Fibroblast of mammary gland (primary cell): ENCODE data around the gene FEM1A.

Source experiments
- DNase-seq: peaks from one replicate; pipeline ENCODE4 v3.0.0-alpha.2; 2010; ENCODE audit warnings: low read depth
- H3K4me3 ChIP-seq: 2 replicates; pipeline ENCODE4 v1.5.1; 2011; ENCODE audit warnings: low read depth, mild to moderate bottlenecking, low read length, moderate library complexity; ENCODE audit not compliant: control insufficient read depth
- CTCF ChIP-seq: conservative IDR thresholded peaks from 2 replicates; pipeline ENCODE4 v1.5.1; 2011; ENCODE audit warnings: low read depth, low read length, inconsistent platforms; ENCODE audit not compliant: control insufficient read depth, insufficient read depth

The FEM1A gene

GRCh38 chr19:4748589-4748988 is 42.9 kb upstream of the FEM1A start:
- DNase-seq, result no peak
- H3K4me3 ChIP-seq, result no peak overlapping the region
- no peak for TF ChIP-seq CTCF

GRCh38 chr19:4749870-4750590 is 41.5 kb upstream of the FEM1A start:
- no peak for DNase-seq
- TF ChIP-seq CTCF, result no peak
- H3K4me3 ChIP-seq, result no peak overlapping the region

- no peak for DNase-seq
- no peak overlapping the region for H3K4me3 ChIP-seq
- TF ChIP-seq CTCF, result no peak
These were observed 37.3 kb upstream of the FEM1A start for GRCh38 chr19:4754248-4754647.

- no peak for DNase-seq
- no peak for TF ChIP-seq CTCF
- no peak overlapping the region for H3K4me3 ChIP-seq
These were observed 36.1 kb upstream of the FEM1A start for GRCh38 chr19:4755459-4755858.

- no peak for DNase-seq
- H3K4me3 ChIP-seq, result no peak overlapping the region
- TF ChIP-seq CTCF, result no peak
These were observed 33.5 kb upstream of the FEM1A start for GRCh38 chr19:4758082-4758481.

- no peak for TF ChIP-seq CTCF
- DNase-seq, result no peak
These were observed 32.9 kb upstream of the FEM1A start for GRCh38 chr19:4758659-4759058.

More at GRCh38 chr19:4758659-4759058, 32.9 kb upstream of the FEM1A start:
- H3K4me3 ChIP-seq, result no peak overlapping the region
